ENCODE data around the gene LAPTM5. TPM values are rescaled to one million over a fixed set of nuclear protein-coding genes. Genes with fewer than 3 reads are reported as not detected.

The LAPTM5 gene
- total and polyA plus RNA-seq, 2 of the 8 experiments (the other 6 are each of a cell fraction or from before 2014, with no cell fraction given), result 0.37 to 1.4 TPM

DNA sequence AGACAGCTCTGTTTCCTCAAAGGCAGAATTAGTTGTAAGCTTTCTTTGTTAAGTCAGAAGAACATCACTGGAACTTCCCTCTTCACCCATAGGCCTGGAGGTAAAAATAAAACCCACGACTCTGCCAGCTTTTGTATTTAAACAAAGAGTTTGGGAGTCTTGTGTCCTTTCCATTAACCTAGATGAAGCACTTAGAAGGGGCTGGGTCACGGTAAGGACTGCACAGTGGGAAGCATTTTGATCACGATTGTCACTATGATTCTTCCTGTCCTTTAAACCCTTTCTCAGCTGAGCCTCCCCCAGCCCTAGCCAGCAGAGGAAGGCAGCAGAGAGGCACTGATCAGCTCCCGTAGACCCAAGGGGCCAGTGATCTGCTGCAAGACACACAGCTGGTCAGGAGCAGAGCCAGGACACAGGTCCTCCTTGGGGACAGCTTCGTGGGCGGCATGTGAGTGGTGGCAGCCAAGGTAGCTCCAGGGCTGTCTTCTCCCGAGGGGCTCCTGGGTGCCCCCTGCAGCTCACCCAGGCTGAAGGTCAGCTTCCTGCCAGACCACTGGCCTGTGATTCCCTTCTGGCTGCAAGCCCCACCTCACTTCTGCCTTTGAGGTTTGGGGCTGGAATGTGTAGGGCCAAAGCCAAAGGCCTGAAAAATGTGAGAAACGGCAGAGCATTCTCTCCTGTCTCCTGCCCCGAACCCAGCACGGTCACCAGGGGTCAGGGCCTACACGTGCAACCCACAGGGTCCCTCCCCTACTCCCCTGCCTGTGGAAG is 4.0 kb upstream of the LAPTM5 start (continued):
- TF ChIP-seq RBBP5 (IDR thresholded peaks at IDR 0.05; ENCODE audit: borderline replicate concordance, low read depth, low read length) (no peak), EZH2 (IDR thresholded peaks at IDR 0.05; ENCODE audit: low read depth, low read length, severe bottlenecking) (no peak), TAF1 (IDR thresholded peaks at IDR 0.05; ENCODE audit: low read depth, low read length) (no peak), TEAD4 (IDR thresholded peaks at IDR 0.05; ENCODE audit: low read depth, low read length) (no peak)
